ENCODE results near the gene LMO2.
"Not testable (repeated sequence)": the region's sequence is repeated elsewhere in the genome, so short reads cannot be mapped to it uniquely, and the experiment has no call there.

The LMO2 gene

DNA sequence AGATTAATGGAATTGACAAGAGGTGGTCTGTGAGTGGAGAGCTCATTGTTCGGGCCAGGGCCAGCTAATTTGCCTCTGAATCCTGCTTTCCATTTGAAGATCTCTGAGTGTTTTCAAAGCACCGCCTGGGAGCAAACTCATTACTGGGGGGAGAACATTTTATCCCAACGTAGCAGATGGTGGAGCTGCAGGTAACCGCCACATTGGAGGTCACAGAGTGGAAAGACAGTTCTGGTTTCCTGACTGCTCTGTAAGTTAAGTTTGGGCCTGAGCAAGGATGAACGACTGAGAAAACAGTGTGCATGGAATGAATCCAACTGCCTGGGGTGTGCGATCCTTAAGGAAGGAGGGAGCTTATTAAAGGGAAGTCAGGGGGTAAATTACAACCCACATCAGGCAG lies 30.5 kb downstream of the LMO2 start:
- no peak for DNase-seq (ENCODE audit: low read depth in 2 of 2)

DNA sequence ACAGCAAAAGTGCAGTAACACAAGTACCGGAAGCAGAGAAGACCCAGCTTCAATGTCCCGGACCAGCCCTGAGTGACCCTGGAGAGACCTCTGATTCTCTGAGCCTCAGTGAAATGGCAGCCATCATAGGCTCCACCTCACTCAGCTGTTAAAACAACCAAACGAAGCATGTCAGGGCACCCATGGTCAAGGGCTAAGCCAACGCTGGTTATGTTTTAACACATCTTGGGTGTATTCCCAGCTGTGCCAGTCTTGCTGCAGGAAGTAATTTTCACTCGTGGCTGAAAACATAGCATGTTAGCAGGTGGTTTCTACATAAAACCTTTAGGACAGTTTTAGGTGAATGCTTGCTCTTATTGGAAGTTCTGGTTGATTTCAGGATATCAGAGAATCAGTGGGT lies 30.9 kb downstream of the LMO2 start:
- no peak for DNase-seq (ENCODE audit: low read depth in 2 of 2)

DNA sequence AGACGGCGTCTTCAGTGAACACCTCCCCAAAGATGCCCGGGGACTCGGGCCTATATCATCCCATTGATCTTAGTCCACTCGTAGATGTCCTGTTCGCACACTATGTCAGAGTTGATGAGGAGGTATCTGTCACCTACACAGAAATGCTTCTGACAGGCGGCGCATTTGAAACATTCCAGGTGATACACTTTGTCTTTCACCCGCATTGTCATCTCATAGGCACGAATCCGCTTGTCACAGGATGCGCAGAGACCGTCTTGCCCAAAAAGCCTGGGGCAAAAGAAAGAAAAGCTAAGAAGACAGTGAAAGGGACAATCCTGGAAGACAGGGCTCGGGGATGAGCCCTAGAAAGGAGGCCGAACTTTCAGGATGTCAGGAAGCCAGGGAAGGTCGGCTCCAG lies 32.6 kb downstream of the LMO2 start:
- no peak for DNase-seq (ENCODE audit: low read depth in 2 of 2)

DNA sequence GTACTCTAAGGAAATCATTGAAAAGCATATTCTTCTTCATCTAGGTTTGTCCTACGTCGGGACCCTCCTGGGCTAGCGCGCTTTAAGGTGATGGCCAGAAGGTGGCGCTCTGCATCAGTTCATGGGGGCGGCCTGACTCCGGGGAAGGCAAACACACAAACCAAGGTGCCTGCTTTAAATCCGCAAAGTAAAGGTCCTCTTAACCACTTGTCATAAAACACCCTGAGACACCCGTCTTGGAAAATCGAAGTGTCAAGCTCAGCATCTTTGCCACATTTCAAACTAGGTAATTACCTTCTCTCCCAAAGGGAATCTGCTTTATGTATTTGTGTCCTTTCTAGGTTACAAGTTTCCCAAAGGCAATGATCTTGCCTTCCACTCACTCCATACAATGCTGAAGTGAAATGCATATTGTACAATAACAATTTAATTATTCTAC lies 33.9 kb downstream of the LMO2 start:
- peak; percentile 49 to 70 for DNase-seq (ENCODE audit: low read depth in 2 of 2)

DNA sequence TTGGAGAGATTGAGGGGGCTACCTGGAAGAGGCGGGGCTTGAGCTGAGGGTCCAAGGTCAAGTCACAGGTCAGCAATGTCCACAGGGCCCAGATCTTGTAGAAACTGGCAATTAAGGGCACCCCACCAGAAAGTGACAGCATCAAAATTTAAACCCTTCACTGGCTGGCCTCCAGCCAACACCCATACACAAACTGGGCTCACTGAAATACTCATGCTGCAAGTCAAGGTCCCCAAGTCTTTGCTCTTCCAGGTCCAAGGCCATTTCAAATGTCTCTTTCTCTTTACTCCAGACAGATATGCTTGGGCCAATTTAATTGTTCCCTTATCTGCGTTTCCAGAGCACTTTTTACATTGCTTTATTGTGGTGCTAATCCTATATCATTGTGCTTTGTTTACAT lies 36.4 kb downstream of the LMO2 start:
- DNase-seq (ENCODE audit: low read depth in 2 of 2), result no peak

DNA sequence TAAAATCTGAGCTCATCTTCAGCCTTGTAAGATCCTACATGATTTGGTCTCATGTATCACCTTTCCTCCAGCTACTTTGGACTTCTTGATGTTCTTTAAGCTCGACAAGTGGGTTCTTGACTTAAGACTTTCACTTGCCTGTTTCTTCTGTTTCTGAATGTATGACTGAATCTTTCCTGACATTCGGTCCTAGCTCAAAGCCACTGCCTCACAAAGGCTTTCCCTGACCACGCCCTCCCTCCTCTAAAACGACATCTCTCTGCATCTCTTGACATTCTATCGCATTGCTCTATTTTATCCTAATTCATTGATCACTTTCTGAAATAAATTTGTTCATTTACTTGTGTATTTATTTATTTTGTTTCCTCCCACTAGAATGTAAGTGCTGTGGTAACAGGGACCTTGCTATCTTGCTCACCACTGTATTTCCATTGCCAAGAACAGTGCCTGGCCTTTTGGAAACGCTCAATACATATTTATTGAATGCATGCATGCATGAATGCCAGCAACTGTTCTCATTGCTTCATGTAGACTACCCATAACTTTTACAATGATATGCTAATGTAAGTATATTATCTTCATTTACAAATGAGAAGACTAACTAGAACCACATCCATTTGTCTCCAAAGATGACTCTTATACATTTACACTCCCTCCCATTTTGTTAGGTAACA lies 43.0 kb downstream of the LMO2 start:
- DNase-seq (ENCODE audit: low read depth in 2 of 2), result no peak

DNA sequence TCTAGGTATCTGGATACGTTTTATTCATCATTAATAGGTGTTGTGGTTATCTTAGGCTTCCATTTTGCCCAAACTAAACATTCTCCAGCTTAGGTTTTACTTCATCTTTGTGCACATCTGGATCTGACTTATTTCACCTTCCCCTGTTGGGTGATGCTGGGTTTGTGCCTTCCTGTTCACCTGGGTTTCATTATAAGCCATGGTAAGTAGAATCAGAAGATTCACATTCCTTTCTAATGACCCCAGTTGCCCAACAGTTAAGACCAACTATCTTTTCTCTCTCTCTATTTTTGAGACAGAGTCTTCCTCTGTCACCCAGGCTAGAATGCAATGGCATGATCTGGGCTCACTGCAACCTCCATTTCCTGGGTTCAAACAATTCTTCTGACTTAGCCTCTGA lies 44.6 kb downstream of the LMO2 start:
- DNase-seq (ENCODE audit: low read depth in 2 of 2), result no peak

DNA sequence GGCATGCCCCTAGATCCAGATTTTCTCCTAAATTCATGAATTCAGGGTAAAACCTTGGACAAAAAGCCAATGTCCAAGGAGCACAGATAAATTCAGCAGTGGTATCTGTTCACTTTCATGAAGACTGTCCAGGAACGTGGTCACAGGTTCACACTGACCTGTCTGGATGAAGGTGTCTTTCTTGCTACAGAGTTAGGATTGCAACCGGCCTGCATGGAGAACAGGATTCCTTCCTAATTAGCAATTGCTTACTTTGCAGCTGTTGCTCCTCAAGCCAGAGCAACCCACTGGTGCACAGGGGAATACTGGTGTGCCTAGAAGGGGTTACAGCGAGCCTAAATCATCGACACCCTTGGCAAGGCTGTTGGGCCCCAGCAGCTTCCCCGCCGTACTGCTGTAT lies 47.6 kb downstream of the LMO2 start:
- DNase-seq (ENCODE audit: low read depth in 2 of 2), result no peak

DNA sequence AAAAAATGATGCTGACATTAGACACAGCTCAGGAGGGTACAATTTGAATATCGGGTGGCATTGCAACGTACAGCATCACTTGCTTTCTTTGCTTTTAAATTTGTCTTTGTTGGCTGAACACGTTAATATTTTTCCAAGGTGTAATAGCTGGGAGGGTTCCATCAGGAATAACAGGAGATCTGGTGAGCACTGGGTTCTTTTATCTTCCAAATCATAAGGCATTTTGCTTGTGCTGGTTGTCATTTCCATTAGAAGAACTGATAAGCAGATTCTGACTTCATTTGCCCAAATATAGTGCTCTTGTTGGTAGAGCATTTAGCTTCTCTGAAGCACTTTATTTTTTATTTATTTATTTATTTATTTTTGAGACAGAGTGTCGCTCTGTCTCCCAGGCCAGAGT lies 48.9 kb downstream of the LMO2 start:
- DNase-seq (ENCODE audit: low read depth in 2 of 2), result no peak

DNA sequence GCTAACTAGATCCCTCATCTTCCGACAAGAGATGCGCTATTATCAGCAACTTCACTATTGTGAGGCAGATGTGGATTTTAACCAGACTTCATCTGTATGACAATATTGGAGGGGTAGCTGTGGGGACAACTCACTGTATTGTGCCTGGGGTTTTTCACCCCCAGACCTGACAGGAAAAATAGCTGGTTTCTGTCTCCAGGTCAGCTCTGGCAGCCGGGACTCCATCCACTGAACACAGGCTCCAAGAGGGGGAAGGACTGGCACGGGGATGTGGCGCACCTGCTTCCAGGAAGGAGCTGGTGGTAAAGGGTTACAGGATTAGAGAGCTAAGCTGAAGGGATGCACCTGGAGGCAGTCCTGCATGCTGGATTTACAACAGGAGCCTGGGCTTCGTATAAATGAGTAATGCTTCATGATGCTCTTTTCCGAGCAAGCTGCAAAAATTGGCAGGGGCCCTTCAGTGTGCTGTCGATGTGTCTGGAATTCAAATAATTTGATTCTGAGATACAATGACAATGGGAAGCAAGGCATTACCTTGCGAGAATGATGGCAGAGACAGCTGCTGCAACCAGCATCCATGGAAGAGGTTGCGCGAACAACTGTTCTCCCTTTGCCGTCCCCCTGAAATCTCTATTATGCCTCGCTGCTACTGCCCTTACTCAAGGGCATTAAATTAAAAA lies 49.5 kb downstream of the LMO2 start:
- DNase-seq (ENCODE audit: low read depth in 2 of 2), result no peak

DNA sequence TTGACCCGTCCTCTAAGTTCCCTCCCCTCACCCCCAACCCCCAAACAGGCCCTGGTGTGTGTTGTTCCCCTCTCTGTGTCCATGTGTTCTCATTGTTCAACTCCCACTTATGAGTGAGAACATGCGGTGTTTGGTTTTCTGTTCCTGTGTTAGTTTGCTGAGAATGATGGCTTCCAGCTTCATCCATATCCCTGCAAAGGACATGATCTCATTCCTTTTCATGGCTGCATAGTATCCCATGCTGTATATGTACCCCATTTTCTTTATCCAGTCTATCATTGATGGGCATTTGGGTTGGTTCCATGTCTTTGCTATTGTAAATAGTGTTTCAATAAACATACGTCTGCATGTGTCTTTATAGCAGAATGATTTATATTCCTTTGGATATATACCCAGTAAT lies 53.6 kb downstream of the LMO2 start:
- not testable (repeated sequence) for DNase-seq (ENCODE audit: low read depth in 2 of 2)

DNA sequence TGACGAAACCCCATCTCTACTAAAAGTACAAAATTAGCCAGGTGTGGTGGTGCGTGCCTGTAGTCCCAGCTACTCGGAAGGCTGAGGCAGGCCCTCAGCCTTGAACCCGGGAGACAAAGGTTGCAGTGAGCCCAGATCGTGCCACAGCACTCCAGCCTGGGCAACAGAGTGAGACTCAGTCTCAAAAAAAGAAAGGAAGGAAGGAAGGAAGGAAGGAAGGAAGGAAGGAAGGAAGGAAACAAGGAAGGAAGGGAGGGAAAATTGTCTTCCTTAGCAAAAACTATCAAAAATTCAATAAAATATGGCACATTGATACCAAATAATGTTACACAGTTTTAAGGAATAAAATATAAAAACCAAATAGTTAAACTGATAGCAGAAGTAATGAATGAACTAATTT lies 54.5 kb downstream of the LMO2 start:
- not testable (repeated sequence) for DNase-seq (ENCODE audit: low read depth in 2 of 2)

DNA sequence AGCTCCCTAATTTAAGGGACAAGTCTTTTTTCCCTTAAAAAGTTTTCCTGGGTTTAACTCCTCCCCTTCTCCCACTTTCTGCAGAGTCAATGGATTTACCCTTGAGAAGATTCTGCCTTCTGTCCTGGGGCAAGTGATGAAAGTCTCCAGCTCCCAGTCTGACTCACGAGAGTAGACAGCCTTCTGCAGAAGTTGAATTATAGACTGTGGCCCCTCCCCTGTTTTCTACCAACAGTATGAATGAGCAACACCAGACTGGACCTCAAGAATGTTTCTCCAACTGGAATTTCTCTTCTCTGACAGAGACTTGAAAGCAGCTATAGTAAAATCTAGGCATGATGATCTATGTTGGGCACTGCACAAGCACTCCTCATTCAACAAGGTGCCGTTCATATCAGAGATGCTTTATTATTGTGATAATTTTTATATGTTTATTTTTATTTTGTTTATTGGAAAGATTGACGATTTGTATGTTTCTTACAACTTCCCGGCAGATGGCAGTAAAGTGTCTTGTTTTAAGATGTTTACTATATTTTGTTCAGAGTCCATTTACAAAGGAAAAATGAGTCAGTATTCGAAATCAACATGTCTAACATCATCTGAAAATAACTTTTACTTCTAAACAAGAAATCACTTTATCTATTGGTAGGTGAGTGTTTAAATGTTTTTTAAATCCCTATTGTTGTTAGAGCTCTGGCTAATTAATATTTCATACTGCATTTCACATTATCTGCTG lies 56.6 kb downstream of the LMO2 start:
- DNase-seq (ENCODE audit: low read depth in 2 of 2), result no peak

DNA sequence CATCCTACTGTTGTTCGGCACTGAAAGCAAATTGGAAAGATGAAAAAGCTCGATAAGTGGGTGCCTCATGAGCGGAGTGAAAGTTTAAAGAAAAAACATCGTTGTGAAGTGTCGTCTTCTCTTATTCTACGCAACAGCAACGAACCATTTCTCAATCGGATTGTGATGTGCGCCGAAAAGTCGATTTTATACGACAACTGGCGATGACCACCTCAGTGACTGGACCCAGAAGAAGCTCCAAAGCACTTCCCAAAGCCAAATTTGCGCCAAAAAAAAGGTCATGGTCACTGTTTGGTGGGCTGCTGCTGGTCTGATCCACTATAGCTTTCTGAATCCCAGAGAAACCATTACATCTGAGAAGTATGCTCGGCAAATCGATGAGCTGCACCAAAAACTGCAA lies 59.2 kb downstream of the LMO2 start:
- no peak for DNase-seq (ENCODE audit: low read depth in 2 of 2)

DNA sequence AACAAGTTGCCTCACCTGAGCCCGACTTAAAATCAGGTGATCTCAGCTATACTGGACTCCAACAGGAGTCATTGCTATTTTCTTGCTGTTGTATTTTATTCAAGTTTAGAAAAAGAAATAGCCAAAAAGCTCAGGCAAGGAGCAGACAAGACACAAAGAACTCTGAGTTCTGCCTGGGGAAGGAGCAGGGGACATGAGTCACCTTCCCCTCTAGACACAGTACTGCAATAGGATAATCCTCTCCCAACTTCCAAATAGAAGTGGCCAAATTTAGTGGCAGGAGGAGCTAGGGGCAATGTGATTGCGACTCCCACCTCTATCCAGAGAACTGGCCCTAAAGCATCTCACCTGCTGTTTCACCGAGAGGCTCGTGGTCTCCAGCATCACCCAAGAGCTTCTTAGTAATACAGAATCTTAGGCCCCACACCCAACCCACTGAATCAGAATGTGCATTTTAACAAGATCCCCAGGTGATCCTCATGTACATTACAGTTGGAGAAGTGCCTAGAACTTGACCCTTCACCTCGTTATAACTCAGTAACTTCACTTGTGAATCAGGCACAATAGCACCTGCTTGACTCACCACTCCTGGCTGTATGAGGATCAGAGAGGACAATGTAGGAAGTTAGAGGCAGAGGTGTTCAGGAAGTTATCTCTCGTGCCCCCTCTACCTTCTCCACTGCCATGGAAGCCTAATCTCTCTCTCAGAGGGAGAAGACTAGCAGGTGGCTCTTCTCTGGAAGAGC lies 60.8 kb downstream of the LMO2 start:
- no peak for DNase-seq (ENCODE audit: low read depth in 2 of 2)

DNA sequence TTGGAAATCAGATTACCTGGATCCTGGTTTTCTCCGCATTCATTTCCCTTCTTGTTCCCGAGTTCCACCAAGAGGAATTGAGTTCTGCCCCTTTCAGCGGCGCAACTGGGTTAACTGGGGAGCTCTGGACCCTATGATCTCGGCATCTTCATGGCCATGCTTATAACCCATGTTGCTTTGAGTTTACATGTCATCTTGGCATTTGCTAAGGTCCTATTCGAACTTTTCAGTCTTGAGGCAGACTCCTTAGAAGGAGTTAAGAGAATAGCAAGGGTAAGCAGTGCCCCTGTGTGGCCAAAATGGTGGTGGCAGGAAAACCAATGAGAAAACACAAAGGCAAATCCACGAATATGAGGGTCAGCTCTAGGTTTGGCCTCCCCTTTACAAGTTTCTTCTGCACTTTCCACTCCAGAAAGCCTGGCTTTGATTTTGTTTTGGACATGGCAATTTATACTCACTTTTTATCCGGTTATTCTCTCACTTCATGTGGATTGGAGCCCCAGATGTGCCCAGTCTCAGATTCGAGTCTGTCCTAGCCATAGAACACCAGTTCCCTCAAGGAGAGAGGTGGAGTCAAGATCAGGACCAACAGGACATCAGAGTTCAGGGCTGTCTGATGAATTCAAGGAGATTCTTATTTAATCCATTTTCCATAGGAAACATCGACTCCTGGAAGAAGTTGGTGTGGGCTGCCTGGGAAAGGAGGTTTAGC lies 62.3 kb downstream of the LMO2 start:
- DNase-seq (ENCODE audit: low read depth in 2 of 2), result peak; percentile 27 to 48

DNA sequence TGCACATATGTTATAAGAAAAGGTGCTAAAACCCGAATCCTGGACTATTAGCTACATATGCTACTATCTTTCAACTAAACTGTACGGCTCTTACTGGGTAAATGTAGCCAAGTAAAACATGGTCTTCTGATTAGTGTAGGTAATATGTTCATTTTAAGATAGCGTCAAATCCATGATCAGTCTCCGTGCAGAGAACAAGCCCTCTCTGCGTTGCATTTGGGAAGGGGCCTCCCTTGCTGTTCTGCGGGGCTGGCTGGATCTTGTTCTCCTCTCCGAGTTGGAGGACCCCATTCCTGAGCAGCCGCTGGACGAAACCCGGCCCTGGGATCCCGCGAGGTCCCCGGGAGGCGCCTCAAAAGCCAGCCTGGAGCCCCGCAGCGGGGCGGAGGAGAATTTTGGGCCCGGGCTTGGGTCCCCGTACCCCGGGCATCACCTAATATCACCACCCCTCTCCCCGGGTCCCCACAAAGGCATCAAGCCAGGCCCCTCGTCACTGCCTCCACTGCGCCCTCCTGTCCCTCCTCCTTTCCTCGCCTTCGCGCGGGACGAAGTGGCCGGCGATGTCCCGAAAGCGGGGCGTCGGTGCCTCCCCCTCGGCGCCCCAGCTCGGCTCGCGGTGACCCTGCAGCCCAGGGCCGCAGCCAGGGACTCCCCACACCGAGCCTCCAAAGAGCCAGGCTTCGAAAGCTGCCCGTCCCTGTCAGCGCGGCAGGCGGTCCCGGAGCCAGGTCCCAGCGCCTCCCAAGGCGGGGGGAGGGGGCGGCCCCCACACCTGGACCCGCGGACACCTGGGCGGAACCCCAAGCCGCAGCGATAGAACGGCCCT lies 63.1 kb downstream of the LMO2 start:
- no peak for DNase-seq (ENCODE audit: low read depth in 2 of 2)

DNA sequence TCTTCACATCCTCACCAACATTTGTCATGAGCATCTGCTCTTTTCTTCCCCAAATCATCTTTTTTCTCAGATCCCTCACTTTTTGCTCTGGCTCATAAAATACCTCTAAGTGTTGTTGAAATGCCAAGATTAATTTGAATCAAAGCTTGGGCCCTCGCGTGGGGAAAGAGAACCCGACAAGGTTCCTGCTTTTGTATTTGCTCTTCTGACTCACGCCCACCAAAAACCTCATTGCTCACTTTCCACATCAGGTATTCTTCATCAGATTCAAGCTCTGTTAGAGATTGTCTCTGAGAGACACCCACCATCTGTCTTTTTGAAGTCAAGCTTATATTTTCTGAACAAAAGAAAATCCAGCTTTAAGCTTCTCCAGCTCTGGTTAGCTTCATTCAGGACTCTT lies 64.7 kb downstream of the LMO2 start:
- no peak for DNase-seq (ENCODE audit: low read depth in 2 of 2)

DNA sequence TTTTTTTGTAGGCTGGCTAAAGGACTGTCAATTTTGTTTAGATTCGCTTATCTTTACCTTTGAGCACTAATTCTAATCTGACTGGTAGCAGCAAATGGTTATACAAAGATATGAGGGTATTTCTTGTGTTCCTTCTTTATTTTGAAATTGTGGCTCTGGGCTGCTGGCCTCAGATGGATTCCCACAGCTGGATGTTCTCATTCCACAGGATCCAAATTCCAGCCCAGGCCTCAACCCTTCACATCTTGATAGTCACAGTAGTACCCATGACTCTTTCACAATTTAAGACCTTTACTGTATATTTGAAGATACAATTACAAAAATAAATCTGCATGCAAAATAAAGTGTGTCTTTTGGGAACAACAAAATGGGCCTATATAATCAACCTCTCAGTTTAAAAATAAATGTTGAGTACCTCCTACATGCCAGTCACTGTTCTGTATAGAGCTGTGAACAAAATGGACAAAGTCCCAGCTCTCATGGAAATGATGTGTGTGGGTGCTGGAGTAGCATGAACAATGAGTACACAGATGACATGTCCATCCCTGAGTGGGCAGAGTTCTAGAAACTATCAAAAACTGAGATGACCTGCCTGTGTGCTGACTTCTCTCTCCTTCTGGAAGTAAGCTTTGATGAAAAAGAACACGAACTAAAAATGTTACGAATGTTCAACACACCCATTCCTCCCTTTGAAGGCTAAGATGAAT lies 65.9 kb downstream of the LMO2 start:
- no peak for DNase-seq (ENCODE audit: low read depth in 2 of 2)

DNA sequence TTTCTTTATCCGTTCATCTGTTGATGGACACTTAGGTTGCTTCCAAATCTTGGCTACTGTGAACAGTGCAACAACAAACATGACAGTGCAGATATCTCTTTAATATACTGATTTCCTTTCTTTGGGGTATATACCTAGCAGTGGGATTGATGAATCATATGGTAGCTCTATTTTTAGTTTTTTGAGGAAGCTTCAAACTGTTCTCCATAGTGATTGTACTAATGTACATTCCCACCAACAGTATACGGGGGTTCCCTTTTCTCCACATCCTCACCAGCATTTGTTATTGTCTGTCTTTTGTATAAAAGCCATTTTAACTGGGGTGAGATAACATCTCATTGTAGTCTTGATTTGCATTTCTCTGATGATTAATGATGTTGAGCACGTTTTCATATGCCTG lies 68.9 kb downstream of the LMO2 start:
- DNase-seq (ENCODE audit: low read depth in 2 of 2), result not testable (repeated sequence)

Data from stimulated activated CD4-positive, alpha-beta T cell treated with anti-CD3 and anti-CD28 coated beads, Interleukin-15, amount 100 ng/mL, for 48 hours (primary cell).